ENCODE data around the gene TMEM50A.
A peak's percentile ranks its signal among the peaks of the same experiment; 100 is the strongest.
"Not testable (repeated sequence)": the region's sequence is repeated elsewhere in the genome, so short reads cannot be mapped to it uniquely, and the experiment has no call there.

The TMEM50A gene

GRCh38 chr1:25338188-25338981, at the start of gene TMEM50A:
TMEM50A (plus strand) TSS chr1:25338334; CDS start chr1:25340487, 2,153 bp downstream.
- peak; percentile 69 to 84 for DNase-seq (ENCODE audit: low read depth in 2 of 2, low spot score in 1 of 2)

- DNase-seq (ENCODE audit: low read depth in 2 of 2, low spot score in 1 of 2) = not testable (repeated sequence)
Observed at GRCh38 chr1:25288573-25289101, 49.5 kb upstream of the TMEM50A start.

GRCh38 chr1:25290043-25290442, 48.1 kb upstream of the TMEM50A start:
- DNase-seq (ENCODE audit: low read depth in 2 of 2, low spot score in 1 of 2) = not testable (repeated sequence)

- not testable (repeated sequence) for DNase-seq (ENCODE audit: low read depth in 2 of 2, low spot score in 1 of 2)
Observed at GRCh38 chr1:25293426-25293825, 44.7 kb upstream of the TMEM50A start.

- not testable (repeated sequence) for DNase-seq (ENCODE audit: low read depth in 2 of 2, low spot score in 1 of 2)
Observed at GRCh38 chr1:25294889-25295826, 43.0 kb upstream of the TMEM50A start.

- not testable (repeated sequence) for DNase-seq (ENCODE audit: low read depth in 2 of 2, low spot score in 1 of 2)
Observed at GRCh38 chr1:25296501-25296900, 41.6 kb upstream of the TMEM50A start.

GRCh38 chr1:25300729-25301128, 37.4 kb upstream of the TMEM50A start:
- DNase-seq (ENCODE audit: low read depth in 2 of 2, low spot score in 1 of 2) = not testable (repeated sequence)

GRCh38 chr1:25302330-25302729, 35.8 kb upstream of the TMEM50A start:
- DNase-seq (ENCODE audit: low read depth in 2 of 2, low spot score in 1 of 2) = not testable (repeated sequence)

GRCh38 chr1:25304936-25305335, 33.2 kb upstream of the TMEM50A start:
- DNase-seq (ENCODE audit: low read depth in 2 of 2, low spot score in 1 of 2) = not testable (repeated sequence)

GRCh38 chr1:25308168-25308567, 30.0 kb upstream of the TMEM50A start:
- DNase-seq (ENCODE audit: low read depth in 2 of 2, low spot score in 1 of 2) = not testable (repeated sequence)

- not testable (repeated sequence) for DNase-seq (ENCODE audit: low read depth in 2 of 2, low spot score in 1 of 2)
Observed at GRCh38 chr1:25309085-25309484, 29.0 kb upstream of the TMEM50A start.

GRCh38 chr1:25309486-25309885, 28.6 kb upstream of the TMEM50A start:
- not testable (repeated sequence) for DNase-seq (ENCODE audit: low read depth in 2 of 2, low spot score in 1 of 2)

- not testable (repeated sequence) for DNase-seq (ENCODE audit: low read depth in 2 of 2, low spot score in 1 of 2)
Observed at GRCh38 chr1:25312806-25313470, 25.2 kb upstream of the TMEM50A start.

GRCh38 chr1:25320314-25320938, 17.7 kb upstream of the TMEM50A start:
- not testable (repeated sequence) for DNase-seq (ENCODE audit: low read depth in 2 of 2, low spot score in 1 of 2)

GRCh38 chr1:25322127-25322526, 16.0 kb upstream of the TMEM50A start:
- not testable (repeated sequence) for DNase-seq (ENCODE audit: low read depth in 2 of 2, low spot score in 1 of 2)

GRCh38 chr1:25324407-25324806, 13.7 kb upstream of the TMEM50A start:
- DNase-seq (ENCODE audit: low read depth in 2 of 2, low spot score in 1 of 2) = not testable (repeated sequence)

- DNase-seq (ENCODE audit: low read depth in 2 of 2, low spot score in 1 of 2) = not testable (repeated sequence)
Observed at GRCh38 chr1:25327864-25328790, 10.0 kb upstream of the TMEM50A start.

GRCh38 chr1:25328791-25329185, 9.3 kb upstream of the TMEM50A start:
- not testable (repeated sequence) for DNase-seq (ENCODE audit: low read depth in 2 of 2, low spot score in 1 of 2)

- DNase-seq (ENCODE audit: low read depth in 2 of 2, low spot score in 1 of 2) = not testable (repeated sequence)
Observed at GRCh38 chr1:25329336-25329735, 8.8 kb upstream of the TMEM50A start.
